Heart right ventricle (tissue), 16 donors: ENCODE results near the gene BPIFB3. TPM values are rescaled to one million over a fixed set of nuclear protein-coding genes. Genes with fewer than 3 reads are reported as not detected.
"Not testable (repeated sequence)": the region's sequence is repeated elsewhere in the genome, so short reads cannot be mapped to it uniquely, and the experiment has no call there.

Source experiments
- ATAC-seq, 8 donors: fragments of 200-7000 bp; cut with Tn5 transposase; one replicate each; pipeline ENCODE4 v1.9.1; 2020; ENCODE audit warnings: mild to moderate bottlenecking in 8 of 8, moderate library complexity in 8 of 8, moderate number of reproducible peaks in 1 of 8
- DNase-seq, 2 donors: peaks; one replicate each; pipeline ENCODE4 v3.0.0-alpha.2; 2020
- H3K27ac ChIP-seq, 10 donors: fragments of 200-600 bp; sonication (generic) in 2 of 10; one replicate each; pipeline versions ENCODE4 v1.5.0 to v1.8.0; 2020 to 2022; ENCODE audit warnings: mild to moderate bottlenecking in 3 of 10
- H3K27me3 ChIP-seq, 7 donors: fragments of 200-600 bp; one replicate each; pipeline ENCODE4 v1.8.0; 2021 to 2022; ENCODE audit warnings: mild to moderate bottlenecking in 2 of 7
- H3K36me3 ChIP-seq, 9 donors: fragments of 200-600 bp; sonication (generic) in 1 of 9; one replicate each; pipeline versions ENCODE4 v1.5.0 to v1.8.0; 2020 to 2022; ENCODE audit warnings: mild to moderate bottlenecking in 2 of 9
- H3K4me1 ChIP-seq, 9 donors: fragments of 200-600 bp; sonication (generic) in 1 of 9; one replicate each; pipeline versions ENCODE4 v1.5.0 to v1.8.0; 2020 to 2022; ENCODE audit warnings: mild to moderate bottlenecking in 4 of 9
- H3K4me3 ChIP-seq, 10 donors: fragments of 200-600 bp; sonication (generic) in 2 of 10; one replicate each; pipeline versions ENCODE4 v1.5.0 to v1.8.0; 2020 to 2022; ENCODE audit warnings: mild to moderate bottlenecking in 7 of 10, moderate library complexity in 2 of 10
- H3K9me3 ChIP-seq, 11 donors: fragments of 200-600 bp in 10 of 11; sonication (generic) in 2 of 11; one replicate each; pipeline versions ENCODE4 v1.5.0 to v1.8.0; 2013 to 2022; ENCODE audit warnings: mild to moderate bottlenecking in 2 of 11, control low read depth in 1 of 11, moderate library complexity in 1 of 11
- CTCF ChIP-seq, 9 donors: fragments of 200-600 bp; sonication (generic) in 2 of 9; IDR thresholded peaks; one replicate each; pipeline versions ENCODE4 v1.5.0 to v1.8.0; 2021 to 2022; ENCODE audit warnings: antibody characterized with exemption in 9 of 9, mild to moderate bottlenecking in 5 of 9, moderate library complexity in 1 of 9
- WGBS, 2 donors: extraction: QIAGEN DNeasy Blood & Tissue Kit; methylation state at CpG; one replicate each; pipeline ENCODE4 v1.1.7; 2013; ENCODE audit warnings: inconsistent platforms in 1 of 2; 5-methylcytosine and 5-hydroxymethylcytosine counted together
- intact Hi-C, 10 donors: fragments of 100-400 bp; cut with DNase I; formaldehyde crosslinking; loops; one replicate each; pipeline versions ENCODE4 v1.11.1 to v1.14.2; 2022
- polyA plus RNA-seq, 2 donors: library from polyadenylated mRNA; stranded (reverse); fragments of 200-250 nt; gene quantifications; one replicate each; pipeline ENCODE4 v1.2.3, GENCODE V29; 2013
- total RNA-seq, 10 donors: library from RNA; stranded (reverse); fragmentation: NEBNext Ultra II Directional in 3 of 10; extraction: Animal tissue kit (Norgen Biotek cat#: 25700) in 3 of 10; gene quantifications; one replicate each; pipeline versions ENCODE4 v1.2.1 to v1.2.4, GENCODE V29; 2021 to 2023
- donor health status: Arrhythmogenic right ventricular cardiomyopathy.
- donor health status: ischemic (EF 13 %, LVEDD 7.1; RV severe dilation, severe dysfunction).
- donor health status: healthy with polysubstance abuse.
- donor health status: DM: no; HTN: yes; CAD: no.
- donor health status: DM: no; HTN: no; CAD: no.
- donor health status: ischemic (EF 25% LVEDD 6.9; RV normal size, moderate dysfunction).
- donor health status: ischemic (EF 25% LVEDD 5.7; RV mildly dilated, moderate dysfunction).
- donor health status: healthy.
- donor health status: DM: yes; HTN: yes; CAD: no.
- donor health status: Ischemic cardiomyopathy.
- donor health status: ischemic (EF 35%, LVEDD 5.7; RV mildly dilated, moderate dysfunction).
- donor health status: nonischemic (EF 11% LVEDD 7.7; RV severe dilation, severe dysfunction).
- donor health status: DM: yes; HTN: yes; CAD: no.
- donor health status: PGD.
- donor health status: ischemic (EF 29% LVEDD 5.4; RV normal size, mild dysfunction).
- donor health status: nonischemic (EF 23%, LVEDD 6.1; RV moderate dilation, normal function).

Gene BPIFB3
- total and polyA plus RNA-seq, 12 donors: not detected

- no peak overlapping the region for H3K27ac ChIP-seq
- H3K9me3 ChIP-seq: no peaks in the 10 kb centered on the region
- H3K27me3 ChIP-seq: peaks cover 0 to 25% (median 4%) of the 10 kb centered on the region in 7 donors
- H3K4me3 ChIP-seq: no peak overlapping the region
- intact Hi-C loops: no loop called here
- no peak for DNase-seq
- H3K36me3 ChIP-seq: no peaks in the 10 kb centered on the region
- no peak for TF ChIP-seq CTCF (IDR thresholded peaks at IDR 0.05)
- peak in 2 of 8 donors; percentile 29 to 64 for ATAC-seq
- H3K4me1 ChIP-seq: peaks cover 0 to 6% (median 0%) of the 10 kb centered on the region in 9 donors
- 57 to 64% methylated on average over 8 of the region's 8 CpGs for WGBS, 2 donors
Measured at GRCh38 chr20:33105316-33105924, 51.7 kb downstream of the BPIFB3 start.

GRCh38 chr20:33106058-33106620, 52.4 kb downstream of the BPIFB3 start:
- peaks cover 0 to 25% (median 4%) of the 10 kb centered on the region in 7 donors for H3K27me3 ChIP-seq
- peak in 4 of 8 donors; percentile 47 to 69 (median 64) for ATAC-seq
- DNase-seq, H3K4me3 ChIP-seq, intact Hi-C loops, H3K9me3 ChIP-seq, H3K4me1 ChIP-seq, H3K36me3 ChIP-seq, H3K27ac ChIP-seq: not testable (repeated sequence)
- WGBS, 2 donors: 46 to 49% methylated on average over 7 of the region's 7 CpGs

- no peaks in the 10 kb centered on the region for H3K36me3 ChIP-seq
- peaks cover 0 to 22% (median 4%) of the 10 kb centered on the region in 7 donors for H3K27me3 ChIP-seq
- no peaks in the 10 kb centered on the region for H3K9me3 ChIP-seq
- WGBS, 2 donors: 70 to 74% methylated on average over 2 of the region's 2 CpGs
- no peak for TF ChIP-seq CTCF (IDR thresholded peaks at IDR 0.05)
- no peak for DNase-seq
- intact Hi-C loops: no loop called here
- ATAC-seq: no peak
- no peak overlapping the region for H3K27ac ChIP-seq
- no peak overlapping the region for H3K4me3 ChIP-seq
- H3K4me1 ChIP-seq: peaks cover 0 to 6% (median 0%) of the 10 kb centered on the region in 9 donors
Measured at GRCh38 chr20:33108661-33109060, 55.0 kb downstream of the BPIFB3 start.

- Histone ChIP-seq H3K4me3 (no peak overlapping the region), H3K27ac (no peak overlapping the region), H3K36me3 (no peaks in the 10 kb centered on the region), H3K27me3 (peaks cover 0 to 10% (median 0%) of the 10 kb centered on the region in 7 donors), H3K9me3 (no peaks in the 10 kb centered on the region), H3K4me1 (peaks cover 0 to 6% (median 0%) of the 10 kb centered on the region in 9 donors)
- 84 to 85% methylated on average over 8 of the region's 8 CpGs for WGBS, 2 donors
- DNase-seq: no peak
- ATAC-seq: no peak
- no peak for TF ChIP-seq CTCF (IDR thresholded peaks at IDR 0.05)
- intact Hi-C loops: no loop called here
Measured at GRCh38 chr20:33110147-33110825, 56.6 kb downstream of the BPIFB3 start.
